Frontal cortex (tissue), 4 donors: ENCODE results near the gene SIM2. TPM values are rescaled to one million over a fixed set of nuclear protein-coding genes. Genes with fewer than 3 reads are reported as not detected.
A peak's percentile ranks its signal among the peaks of the same experiment; 100 is the strongest.

ENCODE experiments used
- DNase-seq, 2 donors: peaks; one replicate each; pipeline ENCODE4 v3.0.0; 2012; ENCODE audit warnings: low spot score in 2 of 2
- FAIRE-seq: peaks from 2 replicates; lab custom pipeline; 2012; peaks lifted over from hg19 to GRCh38; lab: Jason Lieb, UNC
- total RNA-seq: library from RNA; depleted of rRNA; stranded (reverse); fragments of >200 nt; gene quantifications from one replicate; pipeline ENCODE4 v1.2.3, GENCODE V29; 2014
- donor health status: control.
- donor health status: control.
- donor health status: control.

The SIM2 gene
- total RNA-seq, 1 donor from 2014 or later = not detected

GRCh38 chr21:36730291-36731281 is 31.7 kb downstream of the SIM2 start:
- DNase-seq (no peak), FAIRE-seq (no peak)

- DNase-seq (no peak), FAIRE-seq (no peak)
Measured at GRCh38 chr21:36732217-36732616, 33.3 kb downstream of the SIM2 start.

GRCh38 chr21:36732761-36733160 is 33.8 kb downstream of the SIM2 start:
- FAIRE-seq = no peak

GRCh38 chr21:36733857-36734256 is 34.9 kb downstream of the SIM2 start:
- no peak for FAIRE-seq
- DNase-seq = no peak

More at GRCh38 chr21:36732761-36733160, 33.8 kb downstream of the SIM2 start:
- DNase-seq = no peak

- FAIRE-seq (no peak), DNase-seq (no peak)
Measured at GRCh38 chr21:36734367-36735200, 35.7 kb downstream of the SIM2 start.

- DNase-seq (no peak), FAIRE-seq (no peak)
Measured at GRCh38 chr21:36735201-36735515, 36.2 kb downstream of the SIM2 start.

- no peak for FAIRE-seq
- DNase-seq = no peak
Measured at GRCh38 chr21:36735724-36736320, 36.9 kb downstream of the SIM2 start.

GRCh38 chr21:36738489-36739126 is 39.7 kb downstream of the SIM2 start:
- no peak for DNase-seq
- FAIRE-seq = no peak

- FAIRE-seq = no peak
- no peak for DNase-seq
Measured at GRCh38 chr21:36741506-36741905, 42.6 kb downstream of the SIM2 start.

GRCh38 chr21:36743008-36743407 is 44.1 kb downstream of the SIM2 start:
- FAIRE-seq = no peak
- no peak for DNase-seq

GRCh38 chr21:36743446-36743845 is 44.5 kb downstream of the SIM2 start:
- no peak for DNase-seq
- no peak for FAIRE-seq

GRCh38 chr21:36744190-36744559 is 45.3 kb downstream of the SIM2 start:
- FAIRE-seq = no peak
- no peak for DNase-seq

- FAIRE-seq = no peak
- DNase-seq = peak in 1 of 2 donors; percentile 66
Measured at GRCh38 chr21:36744560-36745231, 45.8 kb downstream of the SIM2 start.

- DNase-seq (no peak), FAIRE-seq (no peak)
Measured at GRCh38 chr21:36745459-36745858, 46.5 kb downstream of the SIM2 start.

GRCh38 chr21:36747041-36747814 is 48.3 kb downstream of the SIM2 start:
- no peak for DNase-seq
- no peak for FAIRE-seq

- no peak for FAIRE-seq
- peak; percentile 81 to 87 for DNase-seq
Measured at GRCh38 chr21:36747815-36748383, 49.0 kb downstream of the SIM2 start.

GRCh38 chr21:36749935-36750575 is 51.1 kb downstream of the SIM2 start:
- no peak for FAIRE-seq
- DNase-seq = no peak

- DNase-seq (no peak), FAIRE-seq (no peak)
Measured at GRCh38 chr21:36750576-36750959, 51.7 kb downstream of the SIM2 start.
